ENCODE results near the gene IL15RA.
"Not testable (repeated sequence)": the region's sequence is repeated elsewhere in the genome, so short reads cannot be mapped to it uniquely, and the experiment has no call there.

The IL15RA gene

GRCh38 chr10:5921746-5922145, 55.6 kb downstream of the IL15RA start:
- no peak for DNase-seq (ENCODE audit: low read depth)

- no peak for DNase-seq (ENCODE audit: low read depth)
Measured at GRCh38 chr10:5919568-5919967, 57.8 kb downstream of the IL15RA start.

- no peak for DNase-seq (ENCODE audit: low read depth)
Measured at GRCh38 chr10:5918763-5919162, 58.6 kb downstream of the IL15RA start.

GRCh38 chr10:5917305-5917704, 60.0 kb downstream of the IL15RA start:
- no peak for DNase-seq (ENCODE audit: low read depth)

GRCh38 chr10:5915451-5915850, 61.9 kb downstream of the IL15RA start:
- DNase-seq (ENCODE audit: low read depth): no peak

GRCh38 chr10:5913736-5914135, 63.6 kb downstream of the IL15RA start:
- no peak for DNase-seq (ENCODE audit: low read depth)

- no peak for DNase-seq (ENCODE audit: low read depth)
Measured at GRCh38 chr10:5911670-5912069, 65.7 kb downstream of the IL15RA start.

- DNase-seq (ENCODE audit: low read depth): no peak
Measured at GRCh38 chr10:5910323-5911100, 66.8 kb downstream of the IL15RA start.

GRCh38 chr10:5908676-5909075, 68.7 kb downstream of the IL15RA start:
- not testable (repeated sequence) for DNase-seq (ENCODE audit: low read depth)

- DNase-seq (ENCODE audit: low read depth): no peak
Measured at GRCh38 chr10:5906651-5907050, 70.7 kb downstream of the IL15RA start.

GRCh38 chr10:5905854-5906507, 71.4 kb downstream of the IL15RA start:
- no peak for DNase-seq (ENCODE audit: low read depth)

- DNase-seq (ENCODE audit: low read depth): no peak
Measured at GRCh38 chr10:5904227-5904626, 73.1 kb downstream of the IL15RA start.

GRCh38 chr10:5903563-5903962, 73.8 kb downstream of the IL15RA start:
- DNase-seq (ENCODE audit: low read depth): no peak

- no peak for DNase-seq (ENCODE audit: low read depth)
Measured at GRCh38 chr10:5902511-5903274, 74.7 kb downstream of the IL15RA start.
